GM12872 (cell line): Measurements from ENCODE around the gene MFF.

Experiments
- TF ChIP-seq, protein P1 (sequence below): IDR thresholded peaks from 3 replicates; pipeline ENCODE4 v1.5.1; 2011; ENCODE audit warnings: low read depth, mild to moderate bottlenecking, low read length, moderate library complexity; ENCODE audit not compliant: insufficient read depth

Gene MFF

DNA sequence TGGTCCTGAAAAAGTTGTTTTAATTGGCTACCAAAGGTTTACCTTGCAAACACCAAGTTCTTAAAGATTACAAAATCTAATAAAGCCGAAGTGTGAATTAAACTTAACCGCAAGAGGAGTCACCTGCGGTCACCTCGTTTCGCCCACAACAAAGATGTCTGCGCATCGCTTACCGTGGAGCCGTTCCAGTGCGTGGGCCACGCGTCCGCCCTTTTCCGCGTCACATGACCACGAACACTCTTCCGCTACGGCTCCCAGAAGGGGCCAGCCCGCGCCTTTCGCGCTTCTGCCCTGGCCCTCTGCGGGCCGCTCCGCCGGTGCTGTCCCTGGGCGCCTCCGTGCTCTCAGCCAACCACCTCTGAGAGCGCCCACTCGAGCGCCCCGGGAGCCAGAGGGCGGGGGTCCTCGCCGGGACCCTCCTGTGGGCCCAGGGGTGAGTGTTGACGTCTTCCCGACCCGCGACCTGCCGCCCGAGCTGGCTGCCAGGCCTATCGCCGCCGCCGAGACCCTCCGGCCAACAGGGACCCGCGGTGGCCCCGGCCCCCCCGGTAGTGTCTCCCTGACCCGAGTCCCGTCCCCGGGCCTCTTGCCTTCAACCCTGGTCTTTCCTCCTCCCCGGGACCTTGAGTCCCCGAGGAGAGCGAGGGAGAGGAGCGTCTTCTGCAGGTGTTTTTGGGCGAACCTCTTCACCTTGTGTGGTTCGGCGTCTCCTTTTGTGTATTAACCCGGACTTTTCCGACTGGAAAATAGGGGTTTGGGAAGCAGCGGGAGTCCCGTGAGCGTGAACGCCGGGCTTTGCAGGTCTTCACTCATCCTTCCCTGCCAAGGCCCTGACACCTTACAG is at the start of gene MFF:
TSS of gene MFF (plus strand) at position 257 of the 844 bp plus-strand sequence. CDS start 5,415 bp downstream, outside the sequence.
- TF ChIP-seq, protein P1, sequence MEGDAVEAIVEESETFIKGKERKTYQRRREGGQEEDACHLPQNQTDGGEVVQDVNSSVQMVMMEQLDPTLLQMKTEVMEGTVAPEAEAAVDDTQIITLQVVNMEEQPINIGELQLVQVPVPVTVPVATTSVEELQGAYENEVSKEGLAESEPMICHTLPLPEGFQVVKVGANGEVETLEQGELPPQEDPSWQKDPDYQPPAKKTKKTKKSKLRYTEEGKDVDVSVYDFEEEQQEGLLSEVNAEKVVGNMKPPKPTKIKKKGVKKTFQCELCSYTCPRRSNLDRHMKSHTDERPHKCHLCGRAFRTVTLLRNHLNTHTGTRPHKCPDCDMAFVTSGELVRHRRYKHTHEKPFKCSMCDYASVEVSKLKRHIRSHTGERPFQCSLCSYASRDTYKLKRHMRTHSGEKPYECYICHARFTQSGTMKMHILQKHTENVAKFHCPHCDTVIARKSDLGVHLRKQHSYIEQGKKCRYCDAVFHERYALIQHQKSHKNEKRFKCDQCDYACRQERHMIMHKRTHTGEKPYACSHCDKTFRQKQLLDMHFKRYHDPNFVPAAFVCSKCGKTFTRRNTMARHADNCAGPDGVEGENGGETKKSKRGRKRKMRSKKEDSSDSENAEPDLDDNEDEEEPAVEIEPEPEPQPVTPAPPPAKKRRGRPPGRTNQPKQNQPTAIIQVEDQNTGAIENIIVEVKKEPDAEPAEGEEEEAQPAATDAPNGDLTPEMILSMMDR: peak; percentile 50

- TF ChIP-seq, protein P1: no peak
These were observed 44.2 kb upstream of the MFF start for GRCh38 chr2:227280895-227281294.

GRCh38 chr2:227285741-227286236 is 39.3 kb upstream of the MFF start:
- TF ChIP-seq, protein P1: no peak

- TF ChIP-seq, protein P1: no peak
These were observed 37.3 kb upstream of the MFF start for GRCh38 chr2:227287771-227288170.

- TF ChIP-seq, protein P1: no peak
These were observed 32.7 kb upstream of the MFF start for GRCh38 chr2:227292314-227292713.

- TF ChIP-seq, protein P1: no peak
These were observed 31.5 kb upstream of the MFF start for GRCh38 chr2:227293531-227293930.

GRCh38 chr2:227295806-227296205 is 29.2 kb upstream of the MFF start:
- TF ChIP-seq, protein P1: no peak
